ENCODE results near the gene LRATD1.
A peak's percentile ranks its signal among the peaks of the same experiment; 100 is the strongest.
"Not testable (repeated sequence)": the region's sequence is repeated elsewhere in the genome, so short reads cannot be mapped to it uniquely, and the experiment has no call there.

Gene LRATD1, protein sequence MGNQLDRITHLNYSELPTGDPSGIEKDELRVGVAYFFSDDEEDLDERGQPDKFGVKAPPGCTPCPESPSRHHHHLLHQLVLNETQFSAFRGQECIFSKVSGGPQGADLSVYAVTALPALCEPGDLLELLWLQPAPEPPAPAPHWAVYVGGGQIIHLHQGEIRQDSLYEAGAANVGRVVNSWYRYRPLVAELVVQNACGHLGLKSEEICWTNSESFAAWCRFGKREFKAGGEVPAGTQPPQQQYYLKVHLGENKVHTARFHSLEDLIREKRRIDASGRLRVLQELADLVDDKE

DNA sequence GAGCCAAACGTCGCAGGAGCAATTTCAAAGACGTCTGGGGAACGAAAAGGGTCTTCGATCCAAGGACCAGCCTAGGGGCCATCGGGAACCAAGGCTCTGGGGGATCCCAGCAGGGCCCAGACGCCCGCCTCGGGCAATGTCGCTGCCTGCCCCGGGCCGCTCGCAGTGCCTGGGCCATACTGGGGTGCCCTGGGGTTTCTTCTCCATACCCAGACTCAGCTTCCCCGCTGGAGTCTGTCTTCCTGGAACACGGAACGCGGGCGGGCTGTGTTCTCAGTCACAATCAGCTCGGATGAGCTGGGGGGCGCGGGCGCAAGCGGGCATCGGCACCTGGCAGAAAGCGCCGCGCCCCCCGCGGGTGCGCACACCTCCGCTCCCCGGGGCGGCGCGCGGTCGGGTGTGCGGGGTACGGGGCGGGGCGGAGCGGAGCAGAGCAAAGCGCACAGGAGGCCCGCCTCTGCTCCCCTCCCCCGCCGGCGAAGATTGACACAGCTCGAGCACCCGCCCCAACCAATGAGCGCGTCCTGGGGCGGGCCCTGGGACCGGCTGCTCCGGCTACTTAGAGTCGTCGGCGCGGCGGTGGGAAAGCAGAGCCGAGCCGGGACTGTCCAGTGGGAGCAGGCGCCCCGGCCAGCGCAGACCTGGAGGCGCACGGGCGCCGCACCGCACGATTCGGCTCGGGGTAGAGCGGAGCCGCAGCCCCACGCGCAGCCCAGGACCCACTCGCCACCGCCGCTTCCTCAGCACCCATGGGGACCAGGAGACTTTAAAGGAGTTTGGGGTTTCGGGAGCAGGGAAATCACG, at the start of gene LRATD1:
Gene LRATD1, plus strand, starts transcription at position 585 of the 804 bp plus-strand sequence. CDS start 1,263 bp downstream, outside the sequence.
- H3K4me3 ChIP-seq (ENCODE audit: low read depth, low read length): peak within 1 kb of the TSS; percentile 64
- peak; percentile 60 for DNase-seq (ENCODE audit: low read depth)

DNA sequence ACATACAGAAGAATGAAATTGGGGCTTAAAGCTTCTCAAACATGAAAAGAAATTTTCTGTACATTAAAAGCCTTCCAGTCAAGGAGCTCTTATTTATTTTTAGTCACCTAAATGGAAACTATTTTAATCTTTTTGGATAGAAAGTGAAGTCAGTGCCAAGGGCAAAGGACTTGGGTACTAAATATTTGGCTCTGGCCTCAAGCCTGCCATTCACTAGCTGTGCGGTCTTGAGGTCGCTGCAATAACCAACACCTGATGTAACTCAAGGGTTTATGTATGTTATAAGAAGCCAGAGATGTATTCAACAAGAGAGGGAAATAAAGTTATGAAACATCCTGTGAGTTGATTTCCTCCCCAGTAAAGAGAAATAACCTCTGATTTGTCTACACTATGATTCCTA, 49.5 kb upstream of the LRATD1 start:
- H3K4me3 ChIP-seq (ENCODE audit: low read depth, low read length): no peak overlapping the region
- no peak for DNase-seq (ENCODE audit: low read depth)

DNA sequence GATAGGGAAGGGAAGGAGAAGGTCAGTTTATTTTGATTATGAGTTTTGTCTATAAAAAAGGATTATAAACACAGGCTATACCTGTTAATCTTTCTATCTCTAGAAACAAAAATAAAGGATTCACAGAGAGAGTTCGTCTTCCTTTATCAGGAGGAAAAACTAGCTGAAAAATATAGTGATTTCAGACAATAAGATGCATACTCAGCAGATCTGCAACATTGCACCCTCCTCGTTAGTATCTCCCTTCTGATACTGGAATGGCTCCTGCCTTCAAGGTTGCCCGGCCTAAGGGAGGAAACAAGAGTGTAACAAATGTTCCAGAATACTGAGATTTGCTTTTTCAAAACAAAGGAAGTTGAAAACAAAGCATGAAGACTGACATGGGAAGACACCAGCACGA, 48.7 kb upstream of the LRATD1 start:
- DNase-seq (ENCODE audit: low read depth): no peak
- H3K4me3 ChIP-seq (ENCODE audit: low read depth, low read length): no peak overlapping the region

DNA sequence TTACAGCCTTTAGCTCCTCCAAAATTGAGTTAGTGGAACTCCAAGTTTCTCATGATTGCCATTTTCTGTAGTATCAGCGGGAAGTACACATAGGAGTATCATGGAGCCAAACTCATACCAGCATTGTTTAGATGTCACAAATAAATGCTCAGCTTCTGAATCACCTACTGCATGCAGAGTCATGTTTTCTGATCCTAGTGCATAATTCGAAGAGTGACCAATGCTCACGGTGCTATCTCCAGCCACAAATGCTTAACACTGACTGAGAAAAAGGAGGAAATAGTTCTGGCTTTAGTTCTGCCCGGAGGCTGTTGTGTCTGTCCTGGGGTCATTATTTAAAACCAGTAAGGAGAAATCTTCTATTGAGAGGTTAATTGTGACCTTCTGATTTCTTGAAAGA, 45.4 kb upstream of the LRATD1 start:
- no peak overlapping the region for H3K4me3 ChIP-seq (ENCODE audit: low read depth, low read length)
- DNase-seq (ENCODE audit: low read depth): peak; percentile 8

DNA sequence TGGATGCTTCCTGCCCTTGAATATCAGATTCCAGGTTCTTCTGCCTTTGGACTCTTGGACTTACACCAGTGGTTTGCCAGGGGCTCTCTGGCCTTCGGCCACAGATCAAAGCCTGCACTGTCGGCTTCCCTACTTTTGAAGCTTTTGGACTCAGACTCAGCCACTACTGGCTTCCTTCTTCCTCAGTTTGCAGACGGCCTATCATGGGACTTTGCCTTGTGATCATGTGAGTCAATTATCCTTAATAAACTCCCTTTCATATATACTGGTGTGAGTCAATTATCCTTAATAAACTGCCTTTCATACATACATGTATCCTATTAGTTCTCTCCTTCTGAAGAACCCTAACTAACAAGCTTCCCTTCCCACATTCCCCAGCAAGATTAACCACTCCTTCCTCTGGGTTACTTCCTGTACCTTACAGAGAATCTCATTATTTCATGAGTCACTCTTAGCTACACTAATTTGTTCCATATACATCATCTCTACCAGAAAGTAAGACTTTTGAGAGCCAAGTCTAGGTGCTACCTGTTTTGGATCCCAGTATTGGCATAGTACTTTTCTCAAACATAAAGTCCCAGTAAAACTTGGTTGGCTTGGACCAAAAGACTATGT, 31.3 kb upstream of the LRATD1 start:
- no peak for DNase-seq (ENCODE audit: low read depth)

DNA sequence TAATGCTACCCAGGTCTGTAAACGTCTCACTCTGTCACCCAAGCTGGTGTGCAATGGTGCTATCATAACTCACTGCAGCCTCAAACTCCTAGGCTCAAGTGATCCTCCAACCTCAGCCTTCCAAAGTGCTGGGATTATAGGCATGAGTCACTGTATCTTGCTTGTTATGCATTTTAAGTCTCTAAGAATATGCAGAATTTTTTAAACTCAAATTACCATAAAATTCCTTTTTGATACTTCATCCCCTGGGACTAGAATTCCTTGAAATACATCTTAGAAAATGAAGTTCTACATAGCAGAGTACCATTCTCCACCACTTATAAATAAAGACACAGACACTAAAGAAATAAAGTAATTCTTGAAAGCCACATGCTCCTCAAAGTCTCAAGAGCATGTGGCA, 30.2 kb upstream of the LRATD1 start:
- DNase-seq (ENCODE audit: low read depth): no peak
- no peak overlapping the region for H3K4me3 ChIP-seq (ENCODE audit: low read depth, low read length)

More for the DNA sequence above, 31.3 kb upstream of the LRATD1 start:
- H3K4me3 ChIP-seq (ENCODE audit: low read depth, low read length): no peak overlapping the region

DNA sequence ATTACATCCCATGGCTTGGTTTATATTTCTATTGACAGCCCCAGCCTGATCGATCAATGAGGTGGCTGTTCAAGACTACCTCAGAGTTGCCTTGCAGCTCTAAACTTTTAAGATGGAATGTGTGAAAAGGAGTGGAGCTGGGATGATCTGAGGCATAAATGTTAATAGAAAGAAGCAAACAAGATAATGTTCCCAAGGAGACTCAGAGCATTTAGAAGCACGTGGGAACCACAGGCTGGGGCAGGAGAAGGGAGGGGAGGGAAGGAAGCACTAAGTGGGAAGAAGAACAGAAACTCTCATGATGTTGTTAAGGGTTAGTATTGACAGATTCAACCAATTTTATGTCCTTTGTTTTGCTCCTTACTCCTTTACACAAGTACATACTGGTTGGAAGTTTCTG, 28.8 kb upstream of the LRATD1 start:
- H3K4me3 ChIP-seq (ENCODE audit: low read depth, low read length): no peak overlapping the region
- no peak for DNase-seq (ENCODE audit: low read depth)

DNA sequence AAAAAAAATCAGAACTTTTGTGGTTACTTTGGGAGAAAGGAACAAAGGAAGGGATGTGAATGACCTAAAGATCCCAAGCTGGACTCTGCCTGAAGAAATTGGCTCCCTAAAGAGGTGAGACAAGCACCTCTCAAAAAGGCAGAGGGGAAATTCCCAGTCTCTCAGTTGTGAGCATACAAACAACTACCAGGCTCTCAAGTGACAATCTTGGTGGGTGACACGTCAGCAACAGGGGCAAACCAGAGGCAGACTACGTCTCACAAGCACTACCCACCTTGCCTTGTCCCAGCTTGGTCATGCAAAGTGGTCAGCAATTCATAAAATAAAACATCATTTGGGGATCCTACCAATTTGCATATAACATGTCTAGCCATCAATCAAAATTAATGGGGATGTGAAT, 24.3 kb upstream of the LRATD1 start:
- H3K4me3 ChIP-seq (ENCODE audit: low read depth, low read length): no peak overlapping the region
- DNase-seq (ENCODE audit: low read depth): no peak

DNA sequence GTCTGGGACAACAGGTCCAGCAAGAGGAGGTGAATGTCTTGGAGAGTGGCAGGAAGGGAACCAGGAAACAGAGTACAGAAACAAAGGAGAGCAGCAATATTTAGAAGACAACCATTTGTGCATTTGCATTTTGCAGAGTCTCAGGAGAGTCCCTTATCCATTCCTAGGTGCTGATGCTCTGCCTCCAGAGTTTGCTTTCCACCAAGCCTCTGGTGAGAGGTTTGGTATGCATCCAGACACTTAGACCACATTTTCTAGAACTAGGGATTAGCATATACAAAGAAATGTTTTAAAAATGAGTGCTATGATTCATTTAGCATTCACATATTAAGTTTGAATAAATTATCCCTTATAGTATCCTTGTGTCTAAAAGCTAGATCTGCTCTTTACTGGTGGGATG, 18.5 kb upstream of the LRATD1 start:
- no peak overlapping the region for H3K4me3 ChIP-seq (ENCODE audit: low read depth, low read length)
- no peak for DNase-seq (ENCODE audit: low read depth)

DNA sequence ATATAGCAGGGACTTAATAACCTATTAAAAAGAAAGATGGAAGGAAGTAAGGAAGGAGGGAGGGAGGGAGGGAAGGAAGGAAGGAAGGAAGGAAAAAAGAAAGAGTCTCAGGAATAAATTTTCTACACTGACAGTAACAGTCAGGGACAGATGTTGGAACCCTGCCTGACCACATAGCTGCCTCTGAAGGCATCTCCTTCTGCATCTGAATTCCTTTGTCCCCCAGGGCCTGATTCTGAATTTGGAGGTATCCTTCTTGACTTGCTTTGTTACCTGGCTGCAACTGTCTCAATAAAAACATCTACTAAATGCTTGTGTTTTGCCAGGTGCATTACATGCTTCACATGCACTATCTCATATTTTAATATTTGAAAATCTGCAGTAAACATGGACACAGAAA, 17.4 kb upstream of the LRATD1 start:
- DNase-seq (ENCODE audit: low read depth): no peak
- no peak overlapping the region for H3K4me3 ChIP-seq (ENCODE audit: low read depth, low read length)

DNA sequence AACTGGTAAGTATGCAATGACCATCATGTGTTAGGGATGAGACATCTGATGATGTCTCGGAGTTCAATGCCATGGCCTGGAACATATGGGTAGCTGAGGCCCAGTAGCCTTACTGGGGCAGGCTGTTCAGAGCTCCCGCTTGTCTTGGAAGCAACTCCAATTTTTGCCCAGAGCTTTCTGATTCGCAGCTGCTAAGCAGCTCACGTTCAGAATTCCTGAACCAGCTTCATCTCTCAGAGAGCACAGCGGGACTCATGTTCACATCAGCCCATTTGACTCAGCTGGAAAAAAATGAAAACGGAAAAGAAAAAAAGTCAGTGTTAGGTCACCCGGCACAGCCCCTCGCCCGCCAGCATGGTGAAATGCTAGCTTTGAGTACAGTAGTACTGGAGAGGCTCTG, 16.8 kb upstream of the LRATD1 start:
- no peak for DNase-seq (ENCODE audit: low read depth)

DNA sequence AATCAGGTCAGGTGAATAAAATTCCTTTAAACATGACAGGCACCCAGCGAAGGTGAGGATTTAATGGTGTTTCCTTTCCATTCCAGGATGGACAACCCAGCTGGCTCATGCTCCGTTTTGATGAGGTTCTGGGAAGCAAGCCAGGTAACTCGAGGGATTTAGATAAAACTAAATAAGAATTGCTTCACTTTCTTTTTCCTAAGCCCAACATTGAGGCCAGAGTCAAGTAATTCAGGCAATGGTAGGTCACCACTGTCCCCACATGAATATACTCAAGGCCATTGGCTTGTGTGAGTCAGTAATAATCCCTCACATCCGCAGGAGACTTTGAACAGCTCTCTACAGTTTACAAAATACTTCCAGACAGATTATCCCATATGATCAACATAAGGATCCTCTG, 16.2 kb upstream of the LRATD1 start:
- no peak for DNase-seq (ENCODE audit: low read depth)

More for the DNA sequence above, 16.8 kb upstream of the LRATD1 start:
- no peak overlapping the region for H3K4me3 ChIP-seq (ENCODE audit: low read depth, low read length)

DNA sequence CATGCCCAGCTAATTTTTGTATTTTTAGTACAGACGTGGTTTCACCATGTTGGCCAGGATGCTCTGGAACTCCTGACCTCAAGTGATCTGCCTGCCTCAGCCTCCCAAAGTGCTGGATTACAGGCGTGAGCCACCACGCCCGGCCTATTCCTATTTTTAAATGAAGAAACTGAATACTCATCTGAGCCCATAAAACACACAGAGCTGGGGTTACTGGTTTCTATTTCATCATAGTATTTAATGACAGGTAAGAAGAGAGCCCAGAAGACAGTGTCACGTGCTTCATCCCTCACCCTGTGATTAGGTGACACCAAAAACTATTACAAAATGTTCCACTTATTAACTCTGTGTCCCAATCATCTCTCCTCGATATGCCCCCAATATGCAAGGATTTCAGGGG, 15.6 kb upstream of the LRATD1 start:
- no peak for DNase-seq (ENCODE audit: low read depth)
- H3K4me3 ChIP-seq (ENCODE audit: low read depth, low read length): no peak overlapping the region

More for the DNA sequence above, 16.2 kb upstream of the LRATD1 start:
- H3K4me3 ChIP-seq (ENCODE audit: low read depth, low read length): no peak overlapping the region

DNA sequence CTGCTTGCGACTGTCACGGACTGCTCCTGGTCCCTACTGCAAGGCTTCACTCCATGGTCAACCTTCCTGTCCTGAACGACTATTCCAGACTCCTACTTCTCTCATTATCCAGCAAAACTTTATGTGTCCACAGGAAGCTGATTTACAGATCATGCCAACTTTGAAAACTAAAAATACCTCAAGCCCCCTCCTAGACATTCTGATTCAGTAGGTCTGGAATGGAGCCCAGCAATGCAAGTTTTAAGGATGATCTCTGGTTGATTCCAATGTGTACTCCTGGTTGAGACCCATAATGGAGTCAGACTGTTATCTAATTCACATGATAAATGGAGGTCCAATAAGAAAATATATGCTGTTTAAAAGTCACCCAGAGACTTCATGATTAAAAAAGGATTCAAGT, 13.1 kb upstream of the LRATD1 start:
- H3K4me3 ChIP-seq (ENCODE audit: low read depth, low read length): no peak overlapping the region
- no peak for DNase-seq (ENCODE audit: low read depth)

DNA sequence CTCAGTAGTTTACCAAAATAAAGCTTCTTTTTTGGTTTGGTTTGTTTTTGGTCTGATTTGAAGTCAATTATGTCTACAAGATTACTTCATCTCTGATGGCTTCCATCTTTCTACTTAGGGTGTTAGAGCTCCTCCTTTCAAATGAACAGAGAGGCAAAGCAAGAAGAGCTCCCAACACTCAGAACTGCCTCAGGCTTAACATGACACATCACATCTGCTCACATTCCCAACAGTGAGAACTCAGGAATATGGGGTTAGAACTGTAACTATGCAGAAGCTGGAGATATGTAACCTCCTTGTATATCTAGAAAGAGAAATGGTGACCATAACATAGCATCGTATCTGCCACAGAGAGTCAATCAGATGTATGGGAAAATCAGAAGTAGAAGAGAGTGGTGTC, 11.4 kb upstream of the LRATD1 start:
- no peak for DNase-seq (ENCODE audit: low read depth)
- H3K4me3 ChIP-seq (ENCODE audit: low read depth, low read length): no peak overlapping the region

DNA sequence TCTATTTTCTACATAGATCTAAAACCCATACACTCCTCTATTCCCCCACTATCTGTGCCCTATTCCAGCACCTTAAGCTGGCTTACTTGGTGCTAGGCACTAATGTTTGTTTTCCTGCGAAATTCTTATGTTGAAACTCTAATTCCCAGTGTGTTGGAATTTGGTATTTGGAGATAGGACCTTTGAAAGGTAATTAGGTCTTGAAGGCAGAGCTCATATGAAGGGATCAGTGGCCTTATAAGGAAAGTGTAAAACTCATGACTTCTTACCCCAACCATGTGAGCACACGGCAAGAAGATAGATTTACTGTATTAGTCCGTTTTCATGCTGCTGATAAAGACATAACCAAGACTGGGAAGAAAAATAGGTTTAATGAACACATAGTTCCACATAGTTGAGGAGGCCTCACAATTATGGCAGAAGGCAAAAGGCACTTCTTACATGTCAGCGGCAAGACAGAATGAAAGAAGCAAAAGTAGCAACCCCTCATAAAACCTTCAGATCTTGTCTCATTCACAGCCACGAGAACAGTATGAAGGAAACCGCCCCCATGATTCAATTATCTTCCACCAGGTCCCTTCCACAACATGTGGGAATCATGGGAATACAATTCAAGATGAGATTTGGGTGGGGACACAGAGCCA, 10.5 kb upstream of the LRATD1 start:
- no peak overlapping the region for H3K4me3 ChIP-seq (ENCODE audit: low read depth, low read length)
- no peak for DNase-seq (ENCODE audit: low read depth)

DNA sequence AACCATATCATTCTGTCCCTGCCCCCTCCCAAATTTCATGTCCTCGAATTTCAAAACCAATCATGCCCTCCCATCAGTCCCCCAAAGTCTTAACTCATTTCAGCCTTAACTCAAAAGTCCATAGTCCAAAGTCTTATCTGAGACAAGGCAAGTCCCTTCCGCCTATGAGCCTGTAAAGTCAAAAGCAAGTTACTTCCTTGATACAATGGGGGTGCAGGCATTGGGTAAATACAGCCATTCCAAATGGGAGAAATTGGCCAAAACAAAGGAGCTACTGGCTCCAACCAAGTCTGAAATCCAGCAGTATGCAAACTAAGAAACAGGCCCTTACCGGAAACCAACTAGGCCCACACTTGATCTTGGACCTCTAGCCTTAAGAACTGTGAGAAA, 10.0 kb upstream of the LRATD1 start:
- DNase-seq (ENCODE audit: low read depth); H3K4me3 ChIP-seq (ENCODE audit: low read depth, low read length): not testable (repeated sequence)

DNA sequence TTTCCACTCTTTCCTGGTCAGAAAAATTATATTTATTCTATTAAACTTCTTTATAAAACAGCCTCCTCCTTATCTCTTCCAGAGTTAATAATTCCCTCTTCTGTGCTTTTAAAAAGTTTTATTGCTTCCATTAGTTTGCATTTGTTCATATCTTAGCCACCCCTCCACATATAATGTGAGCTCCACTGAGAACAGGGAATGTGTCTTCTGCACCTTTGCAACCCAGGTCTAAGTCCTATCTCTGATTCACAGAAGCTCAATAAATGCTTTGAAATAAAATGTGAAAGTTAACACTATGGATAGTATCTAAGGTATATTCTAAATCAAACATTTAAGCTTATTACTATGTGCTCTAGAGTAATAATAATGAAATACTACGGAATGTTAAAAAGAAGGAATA, 9.3 kb upstream of the LRATD1 start:
- DNase-seq (ENCODE audit: low read depth): no peak
- no peak overlapping the region for H3K4me3 ChIP-seq (ENCODE audit: low read depth, low read length)

DNA sequence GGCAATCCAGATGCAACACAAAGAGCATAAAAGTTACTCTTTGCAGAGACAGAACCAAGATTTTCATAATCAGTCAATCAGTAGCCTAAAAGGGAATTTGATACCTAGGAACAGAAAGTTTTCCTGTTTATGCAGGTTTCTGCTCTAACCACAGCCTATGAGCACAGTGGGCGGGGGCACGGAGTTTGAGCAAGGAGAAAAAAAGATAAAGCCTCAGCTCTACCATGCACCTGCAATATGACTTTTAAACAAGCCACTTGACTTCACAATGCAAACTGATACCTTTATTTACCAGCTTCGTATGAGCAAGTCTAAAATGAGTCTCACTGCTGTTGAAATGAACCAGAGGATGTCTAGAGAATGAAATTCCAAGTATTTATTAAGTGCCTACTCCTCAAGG, 5.6 kb upstream of the LRATD1 start:
- DNase-seq (ENCODE audit: low read depth): no peak
- H3K4me3 ChIP-seq (ENCODE audit: low read depth, low read length): no peak overlapping the region

DNA sequence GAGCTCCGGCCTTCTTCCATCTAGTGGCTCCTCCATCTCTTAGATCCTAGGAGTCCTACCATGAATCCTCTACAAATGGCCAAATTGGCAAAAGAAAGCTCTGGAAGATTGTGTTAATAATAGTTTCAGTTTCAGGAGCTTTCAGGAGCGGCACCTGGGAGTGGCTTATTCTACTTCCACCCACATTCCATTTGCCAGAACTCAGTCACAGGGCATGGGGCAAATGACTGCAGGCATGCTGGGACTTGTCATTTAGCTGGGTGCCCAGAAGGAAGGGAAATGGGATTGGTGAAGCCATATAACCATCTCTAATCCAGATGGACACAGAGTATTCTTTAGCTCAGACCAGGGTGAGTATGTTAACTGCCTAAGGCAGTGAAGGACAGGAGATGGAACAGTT, 3.6 kb upstream of the LRATD1 start:
- no peak for DNase-seq (ENCODE audit: low read depth)
- H3K4me3 ChIP-seq (ENCODE audit: low read depth, low read length): no peak overlapping the region

Measured in skeletal muscle cell (primary cell).